Esophagus muscularis mucosa (tissue), 4 donors: ENCODE data around the gene HTR2B. TPM values are rescaled to one million over a fixed set of nuclear protein-coding genes. Genes with fewer than 3 reads are reported as not detected.

Source experiments
- DNase-seq: peaks from one replicate; pipeline ENCODE4 v3.0.0-alpha.2; 2017; ENCODE audit errors: extremely low spot score
- H3K27ac ChIP-seq, 4 donors: fragments of 200-600 bp; sonication (generic); replicated peaks in 1 of 4; 1 replicate in 3 of 4; 2 replicates in 1 of 4; pipeline ENCODE4 v1.5.1; 2016 to 2019; ENCODE audit warnings: mild to moderate bottlenecking in 1 of 4
- H3K27me3 ChIP-seq, 4 donors: fragments of 200-600 bp; sonication (generic); one replicate each; pipeline versions ENCODE4 v1.5.1 to v1.6.0; 2016 to 2019
- H3K36me3 ChIP-seq, 4 donors: fragments of 200-600 bp; sonication (generic); one replicate each; pipeline ENCODE4 v1.5.1; 2016 to 2019
- H3K4me1 ChIP-seq, 4 donors: fragments of 200-600 bp; sonication (generic); one replicate each; pipeline ENCODE4 v1.5.1; 2016 to 2019
- H3K4me3 ChIP-seq, 4 donors: fragments of 200-600 bp; sonication (generic); 1 replicate in 2 of 4; 2 replicates in 2 of 4; pipeline ENCODE4 v1.5.1; 2016 to 2019; ENCODE audit warnings: mild to moderate bottlenecking in 4 of 4, moderate library complexity in 1 of 4
- H3K9me3 ChIP-seq, 4 donors: fragments of 200-600 bp; sonication (generic); 1 replicate in 3 of 4; 2 replicates in 1 of 4; pipeline ENCODE4 v1.5.1; 2016 to 2019
- CTCF ChIP-seq, 3 experiments: fragments of 200-600 bp in 2 of 3; fragments of 450-650 bp in 1 of 3; sonication (generic) in 2 of 3; IDR thresholded peaks; one replicate each; pipeline ENCODE4 v1.5.1; 2017 to 2019; ENCODE audit warnings: antibody characterized with exemption in 3 of 3, mild to moderate bottlenecking in 2 of 3, moderate library complexity in 1 of 3
- EP300 ChIP-seq: sonication (generic); formaldehyde crosslinking; IDR thresholded peaks from one replicate; pipeline ENCODE4 v1.6.1; 2017; ENCODE audit warnings: antibody characterized with exemption
- POLR2A ChIP-seq: fragments of 450-650 bp; IDR thresholded peaks from one replicate; pipeline ENCODE4 v1.6.1; 2017; ENCODE audit warnings: antibody characterized with exemption, moderate library complexity, mild to moderate bottlenecking, low read depth
- POLR2AphosphoS5 ChIP-seq, 2 donors: sonication (generic); formaldehyde crosslinking; IDR thresholded peaks; one replicate each; pipeline ENCODE4 v1.6.1; 2017; ENCODE audit warnings: antibody characterized with exemption in 2 of 2
- WGBS: methylation state at CpG from one replicate; pipeline ENCODE4 v1.1.5; 2018; 5-methylcytosine and 5-hydroxymethylcytosine counted together
- intact Hi-C: fragments of 100-400 bp; cut with DNase I; formaldehyde crosslinking; loops from one replicate; pipeline ENCODE4 v1.15.1; 2023
- total RNA-seq, 4 donors: library from RNA; depleted of rRNA; stranded (reverse); fragments of >200 nt; gene quantifications; one replicate each; pipeline versions ENCODE4 v1.1.0 to v1.2.1, GENCODE V29; 2016

HTR2B gene
- total RNA-seq, 4 donors from 2014 or later = 12.1 to 46.4 (median 14.9) TPM

DNA sequence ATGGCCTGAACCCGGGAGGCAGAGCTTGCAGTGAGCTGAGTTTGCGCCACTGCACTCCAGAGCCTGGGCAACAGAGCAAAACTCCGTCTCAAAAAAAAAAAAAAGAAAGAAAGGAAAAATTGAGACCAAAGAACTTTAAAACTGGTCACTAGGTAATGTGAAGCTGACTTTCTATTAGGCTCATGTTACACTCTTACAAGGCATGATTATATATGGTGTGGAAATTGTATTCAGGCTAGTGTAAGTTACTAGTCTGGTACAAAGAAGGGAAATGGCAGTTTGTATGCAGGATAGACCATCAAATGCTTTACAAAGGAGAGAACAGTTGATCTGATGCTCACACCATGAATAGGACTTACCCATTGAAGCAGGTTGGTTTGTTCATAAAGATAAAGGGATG, 38.2 kb upstream of the HTR2B start:
- WGBS = 95% methylated on average over 3 of the region's 3 CpGs
- DNase-seq = no peak
- Histone ChIP-seq H3K9me3 (no peaks in the 10 kb centered on the region), H3K4me1 (peaks cover 0 to 50% (median 31%) of the 10 kb centered on the region in 4 donors), H3K27ac (peak overlapping the region; percentile 70 to 81 (median 73)), H3K4me3 (no peak overlapping the region), H3K27me3 (no peaks in the 10 kb centered on the region), H3K36me3 (peaks cover 14 to 54% (median 31%) of the 10 kb centered on the region in 4 donors)
- no peak for TF ChIP-seq EP300
- no peak for TF ChIP-seq POLR2A
- no peak for TF ChIP-seq CTCF (IDR thresholded peaks at IDR 0.05)
- no peak for TF ChIP-seq POLR2AphosphoS5 (IDR thresholded peaks at IDR 0.05)
- intact Hi-C loops = no loop called here

DNA sequence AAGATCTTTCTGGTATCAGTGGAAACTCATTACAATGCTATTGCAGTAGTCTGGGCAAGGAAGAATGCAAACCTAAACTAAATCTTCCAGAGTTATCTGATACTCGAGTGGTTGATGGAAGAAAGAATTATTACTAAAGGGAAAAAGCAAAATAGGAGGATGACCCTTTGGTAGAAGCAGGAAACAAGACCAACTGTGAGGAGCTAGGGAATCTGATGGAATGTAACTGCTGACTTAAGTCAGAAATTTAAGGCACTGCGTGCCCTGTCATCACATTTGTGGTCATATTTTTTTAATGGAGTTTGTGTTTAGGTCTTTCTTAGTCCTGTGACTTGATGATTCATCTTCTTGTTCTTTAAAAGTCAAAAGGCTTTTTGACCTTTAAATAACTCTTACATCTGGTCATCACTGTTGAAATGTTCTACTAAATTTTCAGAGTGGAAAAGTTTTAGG, 37.1 kb upstream of the HTR2B start:
- no peaks in the 10 kb centered on the region for H3K27me3 ChIP-seq
- H3K4me1 ChIP-seq = peaks cover 0 to 50% (median 31%) of the 10 kb centered on the region in 4 donors
- peaks cover 9 to 50% (median 20%) of the 10 kb centered on the region in 4 donors for H3K36me3 ChIP-seq
- H3K4me3 ChIP-seq = no peak overlapping the region
- H3K9me3 ChIP-seq = no peaks in the 10 kb centered on the region
- 22% methylated on average over 2 of the region's 2 CpGs for WGBS
- H3K27ac ChIP-seq = peak overlapping the region; percentile 70 to 81 (median 73)
- no peak for DNase-seq
- intact Hi-C loops = no loop called here
- TF ChIP-seq POLR2A (no peak), POLR2AphosphoS5 (IDR thresholded peaks at IDR 0.05) (peak in 1 of 2 donors; percentile 69)

GRCh38 chr2:231161252-231161839, 36.5 kb upstream of the HTR2B start:
- WGBS = 79% methylated on average over 7 of the region's 7 CpGs
- no peak for TF ChIP-seq POLR2A
- no peak for TF ChIP-seq EP300
- no peak for TF ChIP-seq POLR2AphosphoS5 (IDR thresholded peaks at IDR 0.05)
- TF ChIP-seq CTCF (IDR thresholded peaks at IDR 0.05) = no peak
- intact Hi-C loops = no loop called here
- Histone ChIP-seq H3K9me3 (no peaks in the 10 kb centered on the region), H3K27ac (peak overlapping the region; percentile 70 to 81 (median 73)), H3K4me3 (no peak overlapping the region), H3K4me1 (peaks cover 0 to 50% (median 31%) of the 10 kb centered on the region in 4 donors), H3K27me3 (no peaks in the 10 kb centered on the region), H3K36me3 (peaks cover 3 to 44% (median 14%) of the 10 kb centered on the region in 4 donors)
- DNase-seq = no peak

GRCh38 chr2:231160701-231161100, 35.9 kb upstream of the HTR2B start:
- 96% methylated on average over 5 of the region's 5 CpGs for WGBS
- Histone ChIP-seq H3K27me3 (no peaks in the 10 kb centered on the region), H3K9me3 (no peaks in the 10 kb centered on the region), H3K27ac (peak overlapping the region; percentile 70 to 81 (median 73)), H3K36me3 (peaks cover 0 to 38% (median 8%) of the 10 kb centered on the region in 4 donors), H3K4me1 (peaks cover 0 to 50% (median 31%) of the 10 kb centered on the region in 4 donors), H3K4me3 (no peak overlapping the region)
- intact Hi-C loops = no loop called here
- TF ChIP-seq EP300 (no peak), POLR2A (no peak), POLR2AphosphoS5 (IDR thresholded peaks at IDR 0.05) (no peak), CTCF (IDR thresholded peaks at IDR 0.05) (no peak)
- no peak for DNase-seq

DNA sequence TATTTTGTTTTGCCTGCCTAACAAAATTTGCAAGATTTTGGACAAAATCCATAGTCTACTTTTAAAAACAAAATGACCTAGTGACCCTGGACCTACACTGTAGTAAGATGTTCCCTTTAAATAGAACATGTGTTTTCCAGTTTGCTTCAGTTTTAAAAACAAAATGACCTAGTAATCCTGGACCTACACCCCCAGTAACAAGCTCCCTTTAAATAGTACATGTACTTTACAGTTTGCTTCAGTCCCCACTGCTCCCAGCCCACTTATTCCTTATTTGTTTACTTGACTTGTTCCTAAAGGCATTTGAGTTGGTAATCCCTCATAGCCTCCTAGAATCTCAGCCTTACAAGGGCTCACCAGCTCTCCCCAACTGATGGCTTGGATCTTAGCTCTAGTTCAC, 34.5 kb upstream of the HTR2B start:
- Histone ChIP-seq H3K9me3 (no peaks in the 10 kb centered on the region), H3K36me3 (peaks cover 0 to 40% (median 8%) of the 10 kb centered on the region in 4 donors), H3K27me3 (no peaks in the 10 kb centered on the region), H3K4me1 (peaks cover 0 to 50% (median 31%) of the 10 kb centered on the region in 4 donors), H3K27ac (peak overlapping the region in 1 of 4 donors; percentile 22), H3K4me3 (no peak overlapping the region)
- TF ChIP-seq CTCF (IDR thresholded peaks at IDR 0.05) (no peak), POLR2A (no peak), POLR2AphosphoS5 (IDR thresholded peaks at IDR 0.05) (no peak), EP300 (no peak)
- intact Hi-C loops = no loop called here
- DNase-seq = no peak
